ENCODE results near the gene NANS.

NANS gene

GRCh38 chr9:98031169-98031568 lies 25.4 kb upstream of the NANS start:
- H3K27me3 ChIP-seq (replicated peaks; ENCODE audit: control insufficient read depth, insufficient read depth, low read length): no peaks in the 10 kb centered on the region
- H3K36me3 ChIP-seq (ENCODE audit: control insufficient read depth, insufficient read depth, low read length): no peaks in the 10 kb centered on the region
- no peak overlapping the region for H3K4me3 ChIP-seq (replicated peaks; ENCODE audit: low read depth, low read length)
- no peak for DNase-seq (ENCODE audit: extremely low read depth, insufficient read length)
- TF ChIP-seq, protein P1, sequence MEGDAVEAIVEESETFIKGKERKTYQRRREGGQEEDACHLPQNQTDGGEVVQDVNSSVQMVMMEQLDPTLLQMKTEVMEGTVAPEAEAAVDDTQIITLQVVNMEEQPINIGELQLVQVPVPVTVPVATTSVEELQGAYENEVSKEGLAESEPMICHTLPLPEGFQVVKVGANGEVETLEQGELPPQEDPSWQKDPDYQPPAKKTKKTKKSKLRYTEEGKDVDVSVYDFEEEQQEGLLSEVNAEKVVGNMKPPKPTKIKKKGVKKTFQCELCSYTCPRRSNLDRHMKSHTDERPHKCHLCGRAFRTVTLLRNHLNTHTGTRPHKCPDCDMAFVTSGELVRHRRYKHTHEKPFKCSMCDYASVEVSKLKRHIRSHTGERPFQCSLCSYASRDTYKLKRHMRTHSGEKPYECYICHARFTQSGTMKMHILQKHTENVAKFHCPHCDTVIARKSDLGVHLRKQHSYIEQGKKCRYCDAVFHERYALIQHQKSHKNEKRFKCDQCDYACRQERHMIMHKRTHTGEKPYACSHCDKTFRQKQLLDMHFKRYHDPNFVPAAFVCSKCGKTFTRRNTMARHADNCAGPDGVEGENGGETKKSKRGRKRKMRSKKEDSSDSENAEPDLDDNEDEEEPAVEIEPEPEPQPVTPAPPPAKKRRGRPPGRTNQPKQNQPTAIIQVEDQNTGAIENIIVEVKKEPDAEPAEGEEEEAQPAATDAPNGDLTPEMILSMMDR (IDR thresholded peaks at IDR 0.05; ENCODE audit: insufficient read depth, low read length, poor library complexity, severe bottlenecking): no peak

DNA sequence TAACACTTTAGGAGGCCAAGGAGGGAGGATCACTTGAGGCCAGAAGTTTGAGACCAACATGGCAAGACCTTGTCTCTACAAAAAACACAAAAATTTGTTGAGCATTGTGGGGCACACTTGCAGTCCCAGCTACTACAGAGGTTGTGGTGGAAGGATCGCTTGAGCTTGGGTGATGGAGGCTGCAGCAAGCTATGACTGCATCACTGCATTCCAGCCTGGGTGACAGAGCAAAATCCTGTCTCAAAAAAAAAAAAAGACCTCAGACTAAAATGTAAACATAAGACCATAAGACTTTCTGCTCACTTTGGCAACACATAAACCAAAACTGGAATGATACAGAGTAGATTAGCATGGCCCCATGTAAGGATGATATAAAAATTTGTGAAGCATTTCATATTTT lies 24.6 kb upstream of the NANS start:
- Histone ChIP-seq H3K4me3 (replicated peaks; ENCODE audit: low read depth, low read length) (no peak overlapping the region), H3K27me3 (replicated peaks; ENCODE audit: control insufficient read depth, insufficient read depth, low read length) (no peaks in the 10 kb centered on the region), H3K36me3 (ENCODE audit: control insufficient read depth, insufficient read depth, low read length) (no peaks in the 10 kb centered on the region)
- DNase-seq (ENCODE audit: extremely low read depth, insufficient read length): no peak
- TF ChIP-seq, protein P1 (IDR thresholded peaks at IDR 0.05; ENCODE audit: insufficient read depth, low read length, poor library complexity, severe bottlenecking): no peak

GRCh38 chr9:98034593-98035546 lies 21.7 kb upstream of the NANS start:
- no peak overlapping the region for H3K4me3 ChIP-seq (replicated peaks; ENCODE audit: low read depth, low read length)
- DNase-seq (ENCODE audit: extremely low read depth, insufficient read length): peak; percentile 79
- TF ChIP-seq, protein P1 (IDR thresholded peaks at IDR 0.05; ENCODE audit: insufficient read depth, low read length, poor library complexity, severe bottlenecking): peak; percentile 86

GRCh38 chr9:98037357-98037756 lies 19.2 kb upstream of the NANS start:
- TF ChIP-seq, protein P1 (IDR thresholded peaks at IDR 0.05; ENCODE audit: insufficient read depth, low read length, poor library complexity, severe bottlenecking): no peak
- Histone ChIP-seq H3K4me3 (replicated peaks; ENCODE audit: low read depth, low read length) (no peak overlapping the region), H3K36me3 (ENCODE audit: control insufficient read depth, insufficient read depth, low read length) (no peaks in the 10 kb centered on the region), H3K27me3 (replicated peaks; ENCODE audit: control insufficient read depth, insufficient read depth, low read length) (no peaks in the 10 kb centered on the region)
- DNase-seq (ENCODE audit: extremely low read depth, insufficient read length): no peak

More at GRCh38 chr9:98034593-98035546, 21.7 kb upstream of the NANS start:
- Histone ChIP-seq H3K36me3 (ENCODE audit: control insufficient read depth, insufficient read depth, low read length) (no peaks in the 10 kb centered on the region), H3K27me3 (replicated peaks; ENCODE audit: control insufficient read depth, insufficient read depth, low read length) (no peaks in the 10 kb centered on the region)

DNA sequence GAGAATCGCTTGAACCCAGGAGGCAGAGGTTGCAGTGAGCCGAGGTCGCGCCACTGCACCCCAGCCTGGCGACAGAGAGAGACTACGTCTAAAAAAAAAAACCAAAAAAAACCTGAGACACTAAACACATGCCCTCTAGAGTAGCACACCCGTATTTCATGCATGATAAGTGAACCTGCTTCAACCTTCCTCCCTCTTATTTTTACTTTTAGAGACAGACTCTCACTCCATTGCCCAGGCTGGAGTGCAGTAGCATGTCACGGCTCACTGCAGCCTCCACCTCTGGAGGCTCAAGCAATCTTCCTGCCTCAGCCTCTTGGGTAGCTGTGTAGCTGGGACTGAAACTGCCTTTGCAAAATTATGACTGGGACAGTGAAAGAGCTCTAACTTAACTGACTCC lies 17.6 kb upstream of the NANS start:
- DNase-seq (ENCODE audit: extremely low read depth, insufficient read length): peak; percentile 34
- TF ChIP-seq, protein P1 (IDR thresholded peaks at IDR 0.05; ENCODE audit: insufficient read depth, low read length, poor library complexity, severe bottlenecking): no peak
- H3K36me3 ChIP-seq (ENCODE audit: control insufficient read depth, insufficient read depth, low read length): no peaks in the 10 kb centered on the region
- H3K27me3 ChIP-seq (replicated peaks; ENCODE audit: control insufficient read depth, insufficient read depth, low read length): no peaks in the 10 kb centered on the region
- no peak overlapping the region; the same call in 1 of the 2 replicates for H3K4me3 ChIP-seq (replicated peaks; ENCODE audit: low read depth, low read length)

Data from GM06990 (cell line).